K562 (cell line): ENCODE data around the gene DLGAP3. TPM values are rescaled to one million over a fixed set of nuclear protein-coding genes. Genes with fewer than 3 reads are reported as not detected.

ENCODE experiments used
- ATF6 ChIP-seq: sonication (generic); formaldehyde crosslinking; IDR thresholded peaks from 2 replicates; pipeline ENCODE4 v1.4.0; 2020; ENCODE audit warnings: mild to moderate bottlenecking, missing genetic modification reagents
- CHCHD3 ChIP-seq: fragments of 250-450 bp; sonication (Bioruptor Pico); IDR thresholded peaks from 2 replicates; pipeline ENCODE4 v2.1.2; 2022; ENCODE audit warnings: mild to moderate bottlenecking
- DNMT1 ChIP-seq: fragments of 450-650 bp; IDR thresholded peaks from 2 replicates; pipeline ENCODE4 v1.6.1; 2016; ENCODE audit warnings: antibody characterized with exemption, mild to moderate bottlenecking
- E2F1 ChIP-seq: sonication (generic); formaldehyde crosslinking; IDR thresholded peaks from 2 replicates; pipeline ENCODE4 v1.8.1; 2023; ENCODE audit warnings: mild to moderate bottlenecking, missing genetic modification reagents, moderate library complexity
- E2F6 ChIP-seq, 2 experiments: IDR thresholded peaks; 2 replicates each; pipeline ENCODE4 v1.6.1; 2011; ENCODE audit warnings: borderline replicate concordance in 1 of 2, control low read depth in 1 of 2, low read depth in 1 of 2, low read length in 1 of 2, mild to moderate bottlenecking in 1 of 2, mixed read lengths in 1 of 2, moderate library complexity in 1 of 2; ENCODE audit not compliant: insufficient read depth in 1 of 2, insufficient read length in 1 of 2, poor library complexity in 1 of 2, severe bottlenecking in 1 of 2; ENCODE audit errors: extremely low read depth in 1 of 2
- GABPB1 ChIP-seq: sonication (generic); formaldehyde crosslinking; IDR thresholded peaks from 2 replicates; pipeline ENCODE4 v1.8.0; 2022; ENCODE audit warnings: mild to moderate bottlenecking, missing genetic modification reagents
- HMGN3 ChIP-seq: IDR thresholded peaks from 2 replicates; pipeline ENCODE4 v1.6.1; 2011; ENCODE audit warnings: borderline replicate concordance, low read depth, mild to moderate bottlenecking, mixed read lengths, low read length; ENCODE audit not compliant: insufficient read length; ENCODE audit errors: extremely low read depth
- IRF1 ChIP-seq: sonication (generic); formaldehyde crosslinking; IDR thresholded peaks from 2 replicates; pipeline ENCODE4 v1.8.0; 2022; ENCODE audit warnings: missing genetic modification reagents, mild to moderate bottlenecking, borderline replicate concordance
- MEF2D ChIP-seq: conservative IDR thresholded peaks from 2 replicates; pipeline ENCODE4 v1.6.1; 2016; ENCODE audit warnings: low read depth, missing genetic modification characterization, missing compliant biosample characterization
- MYC ChIP-seq, 2 experiments: fragments of 250-450 bp in 1 of 2; sonication (Bioruptor Pico) in 1 of 2; IDR thresholded peaks; 2 replicates each; pipeline versions ENCODE4 v1.5.1 to v1.6.1; 2012 to 2021; ENCODE audit warnings: low read depth in 2 of 2, borderline replicate concordance in 1 of 2, improper control_type of control experiment in 1 of 2, low read length in 1 of 2, mild to moderate bottlenecking in 1 of 2, moderate library complexity in 1 of 2
- RAD21 ChIP-seq, 2 experiments: fragments of 250-450 bp in 1 of 2; fragments of 450-650 bp in 1 of 2; sonication (Bioruptor Pico) in 1 of 2; formaldehyde crosslinking in 1 of 2; IDR thresholded peaks in 1 of 2; conservative IDR thresholded peaks in 1 of 2; 2 replicates each; pipeline versions ENCODE4 v1.4.0 to v1.8.0; 2020 to 2022; ENCODE audit warnings: mild to moderate bottlenecking in 2 of 2, moderate library complexity in 1 of 2
- polyA plus RNA-seq, 8 experiments: library from polyadenylated mRNA; depleted of rRNA in 4 of 8; stranded (reverse) in 5 of 8; unstranded in 3 of 8; fragments of >200 nt; fragmentation: Nextera tagmentation in 2 of 8; fragmentation: Illumina TruSeq in 1 of 8; extraction: Ambion mirVana in 2 of 8; extraction: Trizol in 1 of 8; gene quantifications; 2 replicates each; pipeline versions ENCODE4 v1.2.1 to v1.2.3, GENCODE V29; 2011 to 2014; ENCODE audit warnings: inconsistent platforms in 1 of 8, missing spikeins in 1 of 8
- total RNA-seq, 7 experiments: library from RNA; depleted of rRNA in 6 of 7; stranded (reverse); fragments of >200 nt in 6 of 7; fragmentation: Illumina TruSeq in 2 of 7; extraction: Trizol in 2 of 7; gene quantifications; 2 replicates each; pipeline versions ENCODE4 v1.2.1 to v1.2.3, GENCODE V29; 2011 to 2021; ENCODE audit warnings: low replicate concordance in 1 of 7
- TF ChIP-seq, protein P1 (sequence below): fragments of 150-350 bp; conservative IDR thresholded peaks from 2 replicates; pipeline ENCODE4 v1.6.1; 2014; ENCODE audit warnings: low read length
- TF ChIP-seq, protein P2 (sequence below): IDR thresholded peaks from 2 replicates; pipeline ENCODE4 v1.6.1; 2011; ENCODE audit warnings: borderline replicate concordance, low read depth, mild to moderate bottlenecking, moderate library complexity, low read length; ENCODE audit not compliant: insufficient read depth, poor library complexity, severe bottlenecking

Gene DLGAP3
- total and polyA plus RNA-seq, 9 of the 15 experiments (the other 6 are each of a cell fraction or from before 2014, with no cell fraction given) = 0.01 to 0.16 (median 0.07) TPM; not detected in 6

GRCh38 chr1:34865981-34866761 is 63.3 kb downstream of the DLGAP3 start (continued):
- TF ChIP-seq GABPB1 (CRISPR knock-in tag) = peak; percentile 30; the same call in 1 of the 2 replicates
- TF ChIP-seq E2F6 (IDR thresholded peaks at IDR 0.05; ENCODE audit: borderline replicate concordance in 1 of 2, extremely low read depth in 1 of 2, insufficient read depth in 1 of 2, insufficient read length in 1 of 2, low read depth in 1 of 2, low read length in 1 of 2, poor library complexity in 1 of 2, severe bottlenecking in 1 of 2) = peak; percentile 77 to 91
- no peak for TF ChIP-seq HMGN3
- TF ChIP-seq MEF2D = no peak
- no peak for TF ChIP-seq E2F1 (CRISPR knock-in tag)
- TF ChIP-seq ATF6 (CRISPR knock-in tag) = peak; percentile 39; the same call in 1 of the 2 replicates
- peak; percentile 45 to 76 for TF ChIP-seq RAD21 (CRISPR knock-in tag; conservative IDR thresholded peaks at IDR 0.05 in 1 of 2, IDR thresholded peaks at IDR 0.05 in 1 of 2)
- TF ChIP-seq CHCHD3 (CRISPR knock-in tag) = no peak
- no peak for TF ChIP-seq DNMT1
- no peak for TF ChIP-seq IRF1 (CRISPR knock-in tag)
- TF ChIP-seq, protein P1, sequence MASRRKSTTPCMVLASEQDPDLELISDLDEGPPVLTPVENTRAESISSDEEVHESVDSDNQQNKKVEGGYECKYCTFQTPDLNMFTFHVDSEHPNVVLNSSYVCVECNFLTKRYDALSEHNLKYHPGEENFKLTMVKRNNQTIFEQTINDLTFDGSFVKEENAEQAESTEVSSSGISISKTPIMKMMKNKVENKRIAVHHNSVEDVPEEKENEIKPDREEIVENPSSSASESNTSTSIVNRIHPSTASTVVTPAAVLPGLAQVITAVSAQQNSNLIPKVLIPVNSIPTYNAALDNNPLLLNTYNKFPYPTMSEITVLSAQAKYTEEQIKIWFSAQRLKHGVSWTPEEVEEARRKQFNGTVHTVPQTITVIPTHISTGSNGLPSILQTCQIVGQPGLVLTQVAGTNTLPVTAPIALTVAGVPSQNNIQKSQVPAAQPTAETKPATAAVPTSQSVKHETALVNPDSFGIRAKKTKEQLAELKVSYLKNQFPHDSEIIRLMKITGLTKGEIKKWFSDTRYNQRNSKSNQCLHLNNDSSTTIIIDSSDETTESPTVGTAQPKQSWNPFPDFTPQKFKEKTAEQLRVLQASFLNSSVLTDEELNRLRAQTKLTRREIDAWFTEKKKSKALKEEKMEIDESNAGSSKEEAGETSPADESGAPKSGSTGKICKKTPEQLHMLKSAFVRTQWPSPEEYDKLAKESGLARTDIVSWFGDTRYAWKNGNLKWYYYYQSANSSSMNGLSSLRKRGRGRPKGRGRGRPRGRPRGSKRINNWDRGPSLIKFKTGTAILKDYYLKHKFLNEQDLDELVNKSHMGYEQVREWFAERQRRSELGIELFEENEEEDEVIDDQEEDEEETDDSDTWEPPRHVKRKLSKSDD = no peak
- TF ChIP-seq MYC (IDR thresholded peaks at IDR 0.05; ENCODE audit: low read depth, low read length) = peak; percentile 92
- 0 out of 2 replicates have a peak, but pooled peaks have one; percentile 54 for TF ChIP-seq MYC (CRISPR knock-in tag; IDR thresholded peaks at IDR 0.05; ENCODE audit: borderline replicate concordance, low read depth)
- TF ChIP-seq, protein P2, sequence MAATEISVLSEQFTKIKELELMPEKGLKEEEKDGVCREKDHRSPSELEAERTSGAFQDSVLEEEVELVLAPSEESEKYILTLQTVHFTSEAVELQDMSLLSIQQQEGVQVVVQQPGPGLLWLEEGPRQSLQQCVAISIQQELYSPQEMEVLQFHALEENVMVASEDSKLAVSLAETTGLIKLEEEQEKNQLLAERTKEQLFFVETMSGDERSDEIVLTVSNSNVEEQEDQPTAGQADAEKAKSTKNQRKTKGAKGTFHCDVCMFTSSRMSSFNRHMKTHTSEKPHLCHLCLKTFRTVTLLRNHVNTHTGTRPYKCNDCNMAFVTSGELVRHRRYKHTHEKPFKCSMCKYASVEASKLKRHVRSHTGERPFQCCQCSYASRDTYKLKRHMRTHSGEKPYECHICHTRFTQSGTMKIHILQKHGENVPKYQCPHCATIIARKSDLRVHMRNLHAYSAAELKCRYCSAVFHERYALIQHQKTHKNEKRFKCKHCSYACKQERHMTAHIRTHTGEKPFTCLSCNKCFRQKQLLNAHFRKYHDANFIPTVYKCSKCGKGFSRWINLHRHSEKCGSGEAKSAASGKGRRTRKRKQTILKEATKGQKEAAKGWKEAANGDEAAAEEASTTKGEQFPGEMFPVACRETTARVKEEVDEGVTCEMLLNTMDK = peak; percentile 74
